H1 (cell line): ENCODE results near the gene PGM2. TPM values are rescaled to one million over a fixed set of nuclear protein-coding genes. Genes with fewer than 3 reads are reported as not detected.
A peak's percentile ranks its signal among the peaks of the same experiment; 100 is the strongest.

Source experiments
- CTCF ChIA-PET: fragments of 300-600 bp; sonication (Branson Sonifier 250); formaldehyde crosslinking; loops from one replicate; lab custom pipeline; 2021; ENCODE audit not compliant: partially characterized antibody; lab: Charles Lee
- POLR2A ChIA-PET: fragments of 300-600 bp; sonication (Branson Sonifier 250); formaldehyde crosslinking; loops from one replicate; lab custom pipeline; 2021; ENCODE audit warnings: inconsistent platforms; ENCODE audit not compliant: partially characterized antibody; lab: Charles Lee
- DNase-seq, 2 experiments: peaks; one replicate each; pipeline versions ENCODE4 v3.0.0 to v3.0.0-alpha.2; 2010 to 2022; ENCODE audit warnings: low spot score in 2 of 2, low read depth in 1 of 2, mixed read lengths in 1 of 2
- FAIRE-seq: peaks from 2 replicates; lab custom pipeline; 2011; peaks lifted over from hg19 to GRCh38; lab: Jason Lieb, UNC
- H2AFZ ChIP-seq: 2 replicates; pipeline ENCODE4 v1.8.1; 2012; ENCODE audit warnings: low read length, inconsistent platforms
- H2AK5ac ChIP-seq: 2 replicates; pipeline ENCODE4 v1.6.1; 2013; ENCODE audit warnings: low read depth, low read length
- H2BK120ac ChIP-seq: replicated peaks from 2 replicates; pipeline ENCODE3; 2013; ENCODE audit warnings: low read depth, low read length, inconsistent platforms
- H2BK12ac ChIP-seq: 2 replicates; pipeline ENCODE4 v1.6.1; 2013; ENCODE audit warnings: low read depth, low read length
- H2BK15ac ChIP-seq: 2 replicates; pipeline ENCODE4 v1.6.1; 2013; ENCODE audit warnings: low read length
- H2BK20ac ChIP-seq: 2 replicates; pipeline ENCODE4 v1.6.1; 2013; ENCODE audit warnings: low read length
- H2BK5ac ChIP-seq: 2 replicates; pipeline ENCODE4 v1.6.1; 2013; ENCODE audit warnings: low read depth, low read length
- H3K14ac ChIP-seq: 2 replicates; pipeline ENCODE4 v1.6.1; 2013; ENCODE audit warnings: inconsistent platforms; ENCODE audit not compliant: insufficient read length
- H3K18ac ChIP-seq: 2 replicates; pipeline ENCODE4 v1.6.1; 2013; ENCODE audit warnings: low read length; ENCODE audit errors: extremely low read depth
- H3K23ac ChIP-seq: 2 replicates; pipeline ENCODE4 v1.6.1; 2013; ENCODE audit warnings: inconsistent platforms; ENCODE audit not compliant: insufficient read length
- H3K23me2 ChIP-seq: 2 replicates; pipeline ENCODE4 v1.6.1; 2013; ENCODE audit warnings: low read depth, low read length
- H3K27ac ChIP-seq: 2 replicates; pipeline ENCODE4 v1.6.1; 2011; ENCODE audit warnings: low read depth, low read length, inconsistent platforms
- H3K27me3 ChIP-seq, 4 experiments: replicated peaks in 1 of 4; 1 replicate in 1 of 4; 2 replicates in 3 of 4; pipeline versions ENCODE4 v1.6.1 to v1.8.1; 2011 to 2013; ENCODE audit warnings: low read length in 3 of 4, mild to moderate bottlenecking in 3 of 4, inconsistent platforms in 2 of 4, mixed read lengths in 2 of 4, moderate library complexity in 1 of 4; ENCODE audit not compliant: control insufficient read depth in 3 of 4, insufficient read depth in 3 of 4; ENCODE audit errors: extremely low read depth in 1 of 4
- H3K36me3 ChIP-seq, 4 experiments: 2 replicates each; pipeline versions ENCODE4 v1.6.1 to v1.8.1; 2011 to 2013; ENCODE audit warnings: mild to moderate bottlenecking in 4 of 4, low read length in 3 of 4, moderate library complexity in 2 of 4, control low read depth in 1 of 4, inconsistent platforms in 1 of 4; ENCODE audit not compliant: insufficient read depth in 4 of 4, control insufficient read depth in 2 of 4
- H3K4ac ChIP-seq: replicated peaks from 2 replicates; pipeline ENCODE3; 2013; ENCODE audit warnings: low read length, low read depth, mixed read lengths, inconsistent platforms; ENCODE audit not compliant: insufficient read length
- H3K4me1 ChIP-seq, 4 experiments: replicated peaks in 1 of 4; 1 replicate in 1 of 4; 2 replicates in 3 of 4; pipeline versions ENCODE4 v1.6.1 to v1.8.1; 2011 to 2013; ENCODE audit warnings: low read length in 3 of 4, inconsistent platforms in 2 of 4, mixed read lengths in 1 of 4; ENCODE audit not compliant: insufficient read depth in 4 of 4, control insufficient read depth in 3 of 4
- H3K4me2 ChIP-seq, 2 experiments: 2 replicates each; pipeline versions ENCODE4 v1.6.1 to v1.8.1; 2011 to 2013; ENCODE audit warnings: low read depth in 2 of 2, low read length in 2 of 2, control low read depth in 1 of 2, inconsistent platforms in 1 of 2, mild to moderate bottlenecking in 1 of 2; ENCODE audit not compliant: insufficient read depth in 1 of 2
- H3K4me3 ChIP-seq, 4 experiments: fragments of 200-600, 300-600 bp in 1 of 4; sonication (generic), shearing (Covaris generic), sonication (Bioruptor Twin) in 1 of 4; 2 replicates each; pipeline versions ENCODE4 v1.5.1 to v1.8.1; 2011 to 2016; ENCODE audit warnings: low read length in 4 of 4, low read depth in 3 of 4, control low read depth in 2 of 4, inconsistent platforms in 2 of 4, mild to moderate bottlenecking in 2 of 4, mixed read lengths in 1 of 4, moderate library complexity in 1 of 4; ENCODE audit not compliant: insufficient read depth in 2 of 4; ENCODE audit errors: extremely low read depth in 1 of 4
- H3K56ac ChIP-seq: replicated peaks from 2 replicates; pipeline ENCODE3; 2013; ENCODE audit warnings: low read depth, mild to moderate bottlenecking, mixed read lengths, low read length, inconsistent platforms; ENCODE audit not compliant: insufficient read length
- H3K79me1 ChIP-seq: 2 replicates; pipeline ENCODE4 v1.6.1; 2013; ENCODE audit warnings: low read depth, low read length, control low read depth
- H3K79me2 ChIP-seq, 2 experiments: 2 replicates each; pipeline versions ENCODE4 v1.6.1 to v1.8.1; 2012 to 2013; ENCODE audit warnings: low read length in 2 of 2, mild to moderate bottlenecking in 2 of 2, inconsistent platforms in 1 of 2; ENCODE audit not compliant: insufficient read depth in 2 of 2, control insufficient read depth in 1 of 2
- H3K9ac ChIP-seq, 4 experiments: replicated peaks in 1 of 4; 1 replicate in 1 of 4; 2 replicates in 3 of 4; pipeline versions ENCODE4 v1.6.1 to v1.8.1; 2011 to 2013; ENCODE audit warnings: low read depth in 3 of 4, low read length in 3 of 4, control low read depth in 2 of 4, mild to moderate bottlenecking in 2 of 4, moderate library complexity in 2 of 4, inconsistent platforms in 1 of 4; ENCODE audit errors: extremely low read depth in 1 of 4
- H3K9me3 ChIP-seq, 2 experiments: 2 replicates each; pipeline versions ENCODE4 v1.6.1 to v1.8.1; 2012 to 2013; ENCODE audit warnings: mild to moderate bottlenecking in 2 of 2, moderate library complexity in 2 of 2, control low read depth in 1 of 2, inconsistent platforms in 1 of 2, low read depth in 1 of 2, low read length in 1 of 2, mixed read lengths in 1 of 2; ENCODE audit not compliant: insufficient read depth in 2 of 2
- H4K20me1 ChIP-seq, 2 experiments: replicated peaks in 1 of 2; 2 replicates each; pipeline versions ENCODE3 to v1.8.1; 2011 to 2013; ENCODE audit warnings: inconsistent platforms in 2 of 2, low read length in 2 of 2, mild to moderate bottlenecking in 1 of 2; ENCODE audit not compliant: insufficient read depth in 2 of 2, control insufficient read depth in 1 of 2
- H4K5ac ChIP-seq: 2 replicates; pipeline ENCODE4 v1.6.1; 2013; ENCODE audit warnings: low read length, low read depth, mixed read lengths, inconsistent platforms; ENCODE audit not compliant: insufficient read length
- H4K8ac ChIP-seq: 2 replicates; pipeline ENCODE4 v1.8.0; 2013; ENCODE audit warnings: mild to moderate bottlenecking, moderate library complexity, low read length, inconsistent platforms; ENCODE audit not compliant: insufficient read depth; ENCODE audit errors: extremely low read depth
- H4K91ac ChIP-seq: replicated peaks from 2 replicates; pipeline ENCODE3; 2013; ENCODE audit warnings: low read length, mixed read lengths, inconsistent platforms; ENCODE audit not compliant: insufficient read length
- CBX8 ChIP-seq: fragments of 300-800, 300-1000 bp; sonication (generic); IDR thresholded peaks from 2 replicates; pipeline ENCODE4 v1.7.1; 2016; ENCODE audit warnings: low read depth, low read length, borderline replicate concordance
- CHD2 ChIP-seq: IDR thresholded peaks from 2 replicates; pipeline ENCODE4 v1.6.1; 2012; ENCODE audit warnings: low read length, improper control_type of control experiment
- EZH2 ChIP-seq: fragments of 200-600 bp; sonication (generic); IDR thresholded peaks from 2 replicates; pipeline ENCODE4 v1.7.1; 2012; ENCODE audit warnings: low read depth, mild to moderate bottlenecking, moderate library complexity, low read length, inconsistent platforms; ENCODE audit not compliant: severe bottlenecking
- JUN ChIP-seq: IDR thresholded peaks from 2 replicates; pipeline ENCODE4 v1.6.1; 2011; ENCODE audit warnings: low read depth, mild to moderate bottlenecking, improper control_type of control experiment, low read length
- NRF1 ChIP-seq: IDR thresholded peaks from 2 replicates; pipeline ENCODE4 v1.6.1; 2011; ENCODE audit warnings: mild to moderate bottlenecking, low read depth, low read length, improper control_type of control experiment
- RAD21 ChIP-seq, 2 experiments: IDR thresholded peaks in 1 of 2; conservative IDR thresholded peaks in 1 of 2; 2 replicates each; pipeline ENCODE4 v1.6.1; 2011; ENCODE audit warnings: low read depth in 2 of 2, low read length in 2 of 2, improper control_type of control experiment in 1 of 2, inconsistent platforms in 1 of 2, mild to moderate bottlenecking in 1 of 2, moderate library complexity in 1 of 2
- SP2 ChIP-seq: IDR thresholded peaks from 2 replicates; pipeline ENCODE4 v1.6.1; 2012; ENCODE audit warnings: mild to moderate bottlenecking, low read length, inconsistent platforms
- WGBS, 2 experiments: shearing (Covaris generic) in 1 of 2; methylation state at CpG; one replicate each; pipeline versions ENCODE4 v1.1.6 to v1.1.7; 2013 to 2015; ENCODE audit warnings: low lambda C conversion rate in 2 of 2, mixed read lengths in 2 of 2, inconsistent platforms in 1 of 2, low coverage in 1 of 2, missing lambda C conversion rate in 1 of 2; ENCODE audit not compliant: insufficient replicate concordance in 2 of 2, insufficient coverage in 1 of 2, insufficient read length in 1 of 2; ENCODE audit errors: extremely low coverage in 1 of 2, missing lambda C conversion rate in 1 of 2; 5-methylcytosine and 5-hydroxymethylcytosine counted together
- polyA plus RNA-seq, 7 experiments: library from polyadenylated mRNA; depleted of rRNA in 3 of 7; stranded (reverse) in 5 of 7; unstranded in 2 of 7; fragments of >200 nt in 5 of 7; fragments of 200-250 nt in 2 of 7; gene quantifications; 1 replicate in 5 of 7; 2 replicates in 1 of 7; 4 replicates in 1 of 7; pipeline versions ENCODE4 v1.2.1 to v1.2.3, GENCODE V29; 2011 to 2013; ENCODE audit warnings: missing spikeins in 2 of 7, mixed read lengths in 2 of 7
- total RNA-seq: library from RNA; stranded (reverse); fragmentation: NEBNext Ultra II Directional; extraction: Animal tissue kit (Norgen Biotek cat#: 25700); gene quantifications from 2 replicates; pipeline ENCODE4 v1.2.1, GENCODE V29; 2021
- TF ChIP-seq, protein P1 (sequence below), 3 experiments: IDR thresholded peaks; 1 replicate in 2 of 3; 2 replicates in 1 of 3; pipeline versions ENCODE4 v1.5.1 to v1.6.1; 2011; ENCODE audit warnings: low read length in 3 of 3, mild to moderate bottlenecking in 3 of 3, inconsistent platforms in 2 of 3, low read depth in 1 of 3, moderate library complexity in 1 of 3; ENCODE audit not compliant: insufficient read depth in 1 of 3; ENCODE audit errors: control extremely low read depth in 1 of 3

PGM2 gene
- total and polyA plus RNA-seq, 2 of the 8 experiments (the other 6 are each of a cell fraction or from before 2014, with no cell fraction given), result 7.7 to 38.0 TPM

DNA sequence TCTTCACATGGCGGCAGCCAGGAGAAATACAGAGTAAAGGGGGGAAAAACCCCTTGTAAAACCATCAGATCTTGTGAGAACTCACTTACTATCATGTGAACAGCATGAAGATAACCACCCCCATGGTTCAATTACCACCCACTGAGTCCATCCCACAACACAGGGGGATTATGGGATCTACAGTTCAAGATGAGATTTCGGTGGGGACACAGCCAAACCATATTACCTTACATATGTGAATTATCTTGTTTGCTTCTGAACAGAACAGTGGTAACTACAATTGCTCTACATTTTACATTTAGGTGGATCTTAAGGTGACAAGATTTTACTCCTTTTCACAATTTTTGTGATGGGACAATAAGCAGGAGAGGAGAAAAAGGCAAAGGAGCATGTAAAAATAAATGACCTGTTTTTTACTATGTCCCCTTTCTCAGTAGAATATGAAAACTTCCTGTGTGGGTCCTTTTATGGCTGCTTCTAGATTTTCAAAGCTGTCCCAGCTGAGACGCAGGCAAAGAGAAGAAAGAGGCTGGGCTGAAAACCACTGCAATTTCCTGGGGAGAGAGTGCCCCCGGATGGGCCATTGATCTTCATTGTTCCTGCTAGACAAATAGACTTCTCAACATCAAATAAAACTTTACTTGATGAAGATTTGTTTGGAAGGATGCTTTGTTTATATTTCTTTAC, 45.9 kb upstream of the PGM2 start:
- H2AFZ ChIP-seq, result no peak overlapping the region

More for the DNA sequence above, 45.9 kb upstream of the PGM2 start:
- H2BK20ac ChIP-seq, result no peak overlapping the region
- DNase-seq (no peak), FAIRE-seq (no peak)
- H4K91ac ChIP-seq, result no peak overlapping the region
- H3K14ac ChIP-seq, result no peak overlapping the region
- H3K27me3 ChIP-seq, result no peaks in the 10 kb centered on the region
- H2AK5ac ChIP-seq, result no peak overlapping the region
- H2BK12ac ChIP-seq, result no peak overlapping the region
- no peaks in the 10 kb centered on the region for H3K79me2 ChIP-seq
- H3K4me3 ChIP-seq, result no peak overlapping the region
- H2BK15ac ChIP-seq, result no peak overlapping the region
- 71% methylated on average over 4 of the region's 4 CpGs; no CpG with 5 or more reads in 1 of the 2 experiments for WGBS, 2 experiments
- no peak overlapping the region for H3K4ac ChIP-seq
- no peaks in the 10 kb centered on the region for H3K9me3 ChIP-seq
- no peak overlapping the region for H3K9ac ChIP-seq
- no peaks in the 10 kb centered on the region for H4K20me1 ChIP-seq
- no peak overlapping the region for H4K8ac ChIP-seq
- TF ChIP-seq RAD21 (IDR thresholded peaks at IDR 0.05 in 1 of 2, conservative IDR thresholded peaks at IDR 0.05 in 1 of 2; ENCODE audit: low read depth in 2 of 2, low read length in 2 of 2) (peak; percentile 25 to 34; a peak in 3 of 4 replicates), CHD2 (no peak), JUN (no peak), CBX8 (no peak), NRF1 (no peak), EZH2 (no peak), SP2 (no peak)
- TF ChIP-seq, protein P1, sequence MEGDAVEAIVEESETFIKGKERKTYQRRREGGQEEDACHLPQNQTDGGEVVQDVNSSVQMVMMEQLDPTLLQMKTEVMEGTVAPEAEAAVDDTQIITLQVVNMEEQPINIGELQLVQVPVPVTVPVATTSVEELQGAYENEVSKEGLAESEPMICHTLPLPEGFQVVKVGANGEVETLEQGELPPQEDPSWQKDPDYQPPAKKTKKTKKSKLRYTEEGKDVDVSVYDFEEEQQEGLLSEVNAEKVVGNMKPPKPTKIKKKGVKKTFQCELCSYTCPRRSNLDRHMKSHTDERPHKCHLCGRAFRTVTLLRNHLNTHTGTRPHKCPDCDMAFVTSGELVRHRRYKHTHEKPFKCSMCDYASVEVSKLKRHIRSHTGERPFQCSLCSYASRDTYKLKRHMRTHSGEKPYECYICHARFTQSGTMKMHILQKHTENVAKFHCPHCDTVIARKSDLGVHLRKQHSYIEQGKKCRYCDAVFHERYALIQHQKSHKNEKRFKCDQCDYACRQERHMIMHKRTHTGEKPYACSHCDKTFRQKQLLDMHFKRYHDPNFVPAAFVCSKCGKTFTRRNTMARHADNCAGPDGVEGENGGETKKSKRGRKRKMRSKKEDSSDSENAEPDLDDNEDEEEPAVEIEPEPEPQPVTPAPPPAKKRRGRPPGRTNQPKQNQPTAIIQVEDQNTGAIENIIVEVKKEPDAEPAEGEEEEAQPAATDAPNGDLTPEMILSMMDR (IDR thresholded peaks at IDR 0.05; ENCODE audit: control extremely low read depth in 1 of 3, insufficient read depth in 1 of 3, low read depth in 1 of 3, low read length in 3 of 3), result 0 out of 4 replicates have a peak, but pooled peaks of 1 of the 3 experiments have one; percentile 3
- no peak overlapping the region for H3K27ac ChIP-seq
- no peak overlapping the region for H2BK120ac ChIP-seq
- H3K23me2 ChIP-seq, result no peaks in the 10 kb centered on the region
- H3K36me3 ChIP-seq, result no peaks in the 10 kb centered on the region
- no peak overlapping the region for H3K18ac ChIP-seq
- no peaks in the 10 kb centered on the region for H3K4me1 ChIP-seq
- no peak overlapping the region for H2BK5ac ChIP-seq
- CTCF ChIA-PET, result interaction anchor here (0.6 to 1.4 kb wide), 2 partner anchors 10 to 328 kb away, joined by 3 read pairs; no protein-coding TSS in a partner anchor
- no peak overlapping the region for H3K56ac ChIP-seq
- H3K79me1 ChIP-seq, result no peaks in the 10 kb centered on the region
- no peak overlapping the region for H4K5ac ChIP-seq
- H3K4me2 ChIP-seq, result no peak overlapping the region
- H3K23ac ChIP-seq, result no peak overlapping the region
- POLR2A ChIA-PET, result no interaction called here
